SK-N-DZ (cell line): ENCODE data around the gene ARHGAP8.
A peak's percentile ranks its signal among the peaks of the same experiment; 100 is the strongest.

Experiments
- DNase-seq: peaks from one replicate; pipeline ENCODE4 v3.0.0-alpha.2; 2015; ENCODE audit warnings: low spot score

ARHGAP8 gene

DNA sequence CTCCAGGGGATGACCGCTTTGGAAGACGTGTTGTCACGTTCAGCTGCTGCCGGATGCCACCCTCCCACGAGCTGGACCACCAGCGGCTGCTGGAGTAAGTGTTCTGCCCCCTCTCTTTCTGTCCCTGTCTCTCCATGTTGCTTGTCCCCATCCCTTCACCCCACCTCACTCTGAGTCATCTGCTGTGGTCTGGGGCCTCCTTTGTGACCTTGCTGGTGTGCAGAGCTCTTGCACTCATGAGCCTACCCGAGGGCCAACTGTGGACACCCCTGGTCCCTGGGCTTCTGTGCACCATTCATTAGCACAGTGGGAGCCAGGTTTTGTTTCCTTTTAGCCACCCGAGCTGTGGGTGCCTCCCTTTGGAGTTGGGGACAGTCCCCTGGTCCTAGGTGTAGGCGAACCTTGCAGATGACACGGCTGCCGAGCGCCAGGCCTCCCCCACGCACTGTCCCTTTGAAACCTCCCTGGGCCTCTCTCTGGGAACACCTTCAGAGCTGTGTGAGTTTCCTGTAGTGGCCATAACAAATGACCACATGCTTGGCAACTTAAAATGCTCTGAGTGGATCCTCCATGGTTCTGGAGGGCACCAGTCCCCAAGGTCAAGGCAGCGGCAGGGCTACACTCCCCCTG lies 49.8 kb downstream of the ARHGAP8 start:
- DNase-seq: no peak

DNA sequence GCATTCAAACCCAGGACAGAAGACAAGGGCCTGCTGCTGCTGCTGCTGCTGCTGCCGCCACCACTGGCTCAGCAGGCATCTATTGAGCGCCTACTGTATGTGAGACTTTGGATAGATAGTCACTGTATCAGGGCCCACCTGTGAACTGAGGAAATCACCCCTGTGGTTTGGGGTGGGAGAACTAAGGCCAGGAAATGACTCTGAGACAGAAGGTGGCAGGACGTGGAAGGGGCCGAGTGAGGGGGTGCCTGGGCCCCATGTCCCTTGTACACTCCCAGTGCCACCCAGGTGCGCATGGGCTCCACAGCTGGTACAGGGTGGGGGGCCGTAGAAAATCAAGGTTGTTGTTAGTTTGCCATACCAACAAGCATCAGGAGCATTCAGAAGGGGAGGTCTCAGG lies 50.6 kb downstream of the ARHGAP8 start:
- DNase-seq: no peak

GRCh38 chr22:44804327-44804726 lies 52.0 kb downstream of the ARHGAP8 start:
- no peak for DNase-seq

GRCh38 chr22:44805711-44806110 lies 53.3 kb downstream of the ARHGAP8 start:
- DNase-seq: no peak

GRCh38 chr22:44807232-44807631 lies 54.9 kb downstream of the ARHGAP8 start:
- no peak for DNase-seq

- peak; percentile 38 for DNase-seq
These were observed 55.7 kb downstream of the ARHGAP8 start for GRCh38 chr22:44807915-44808690.

DNA sequence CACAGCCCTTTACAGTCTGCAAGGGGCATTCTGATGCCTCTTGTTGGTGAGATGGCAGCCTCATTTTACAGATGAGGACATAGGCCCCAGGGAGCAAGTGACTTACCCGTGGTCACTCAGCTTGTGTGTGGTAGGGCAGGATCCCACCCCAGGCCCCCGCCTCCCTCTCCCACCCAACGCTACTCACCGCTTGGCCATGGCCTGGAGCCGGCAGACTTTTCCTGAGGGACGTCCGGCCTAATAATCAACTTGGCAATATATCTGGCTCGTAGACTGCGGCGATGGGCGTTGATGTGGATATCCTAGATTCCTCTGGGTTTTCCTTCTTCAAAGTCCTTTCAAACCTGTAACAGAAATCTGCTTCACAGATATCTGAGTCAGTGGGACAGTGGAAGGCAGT lies 57.1 kb downstream of the ARHGAP8 start:
- DNase-seq: no peak

DNA sequence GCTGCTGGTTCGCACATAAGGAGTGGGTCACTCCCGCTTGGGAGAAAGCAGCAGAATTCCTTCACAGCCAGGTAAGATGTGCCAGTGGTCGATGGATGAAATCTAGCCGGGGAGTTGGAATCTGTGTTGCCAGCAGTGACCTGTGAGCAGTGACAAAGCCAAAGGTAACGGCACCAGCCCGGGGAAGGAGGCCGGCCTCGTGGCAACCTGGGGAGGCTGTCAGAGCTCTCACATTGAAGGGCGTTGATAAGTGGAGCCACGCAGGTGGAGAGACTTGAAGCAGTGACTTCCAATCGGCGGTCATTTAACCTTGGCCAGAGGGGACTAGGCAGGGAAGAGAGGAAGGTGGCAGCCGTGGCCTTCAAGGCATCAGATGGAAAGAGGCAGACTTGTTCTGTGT lies 58.8 kb downstream of the ARHGAP8 start:
- DNase-seq: no peak

GRCh38 chr22:44813416-44813815 lies 61.0 kb downstream of the ARHGAP8 start:
- no peak for DNase-seq

DNA sequence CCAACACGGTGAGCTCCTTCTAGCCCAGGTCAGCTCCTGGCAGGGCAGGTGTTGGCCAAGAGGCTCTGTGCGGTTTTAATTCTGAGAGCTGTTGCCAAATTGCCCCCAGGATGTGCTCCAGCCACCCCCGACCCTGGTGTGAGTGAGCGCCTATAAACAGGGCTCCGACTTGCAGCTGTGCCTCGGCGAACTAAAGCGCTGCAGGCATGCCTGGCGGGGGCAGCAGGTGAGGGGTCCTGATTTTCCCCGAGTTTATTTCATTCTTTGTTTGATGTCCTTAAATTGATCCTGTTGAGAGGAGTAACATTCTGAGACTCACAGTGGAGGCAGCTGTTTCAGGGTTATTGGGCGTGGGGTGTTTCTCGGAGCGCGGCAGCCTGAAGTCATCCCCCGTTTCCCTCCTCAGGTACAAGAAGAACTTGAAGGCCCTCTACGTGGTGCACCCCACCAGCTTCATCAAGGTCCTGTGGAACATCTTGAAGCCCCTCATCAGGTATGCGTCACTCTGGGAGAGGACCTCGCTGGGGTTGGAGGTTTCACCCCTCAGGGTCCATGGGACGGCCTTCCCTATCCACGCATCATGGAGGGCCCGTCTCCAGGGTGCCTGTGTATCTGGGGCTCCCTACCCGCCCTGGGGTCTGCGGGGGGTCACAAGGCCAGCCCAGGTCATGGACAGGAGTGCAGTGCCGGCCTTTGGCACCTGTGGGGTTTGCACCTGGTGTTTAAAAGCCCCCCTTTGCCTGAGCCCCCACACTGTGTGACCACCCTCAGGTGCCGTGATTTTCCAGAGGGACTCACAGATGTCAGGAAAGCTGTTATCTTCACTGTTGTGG lies 62.1 kb downstream of the ARHGAP8 start:
- DNase-seq: no peak

GRCh38 chr22:44815099-44816070 lies 63.0 kb downstream of the ARHGAP8 start:
- DNase-seq: no peak

DNA sequence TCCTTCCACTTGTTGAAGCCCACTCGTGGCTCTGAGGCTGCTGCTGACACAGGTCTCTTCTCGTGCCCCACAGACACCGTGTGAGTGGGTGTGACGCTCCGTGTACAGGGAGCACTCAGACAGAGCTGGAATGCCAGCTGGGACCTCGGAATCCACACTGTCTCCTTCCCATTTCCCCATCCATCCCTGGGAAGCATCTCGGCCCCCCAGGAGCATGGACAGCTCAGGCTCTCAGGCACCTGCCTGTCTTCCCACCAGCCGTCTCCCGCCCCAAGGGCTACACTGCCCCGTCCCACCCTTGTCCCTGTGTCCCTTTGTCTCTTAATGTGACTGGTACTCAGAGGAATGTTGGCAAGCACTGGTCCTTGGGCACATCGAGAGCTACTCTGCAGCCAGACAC lies 63.8 kb downstream of the ARHGAP8 start:
- no peak for DNase-seq

GRCh38 chr22:44818727-44819126 lies 66.4 kb downstream of the ARHGAP8 start:
- no peak for DNase-seq

DNA sequence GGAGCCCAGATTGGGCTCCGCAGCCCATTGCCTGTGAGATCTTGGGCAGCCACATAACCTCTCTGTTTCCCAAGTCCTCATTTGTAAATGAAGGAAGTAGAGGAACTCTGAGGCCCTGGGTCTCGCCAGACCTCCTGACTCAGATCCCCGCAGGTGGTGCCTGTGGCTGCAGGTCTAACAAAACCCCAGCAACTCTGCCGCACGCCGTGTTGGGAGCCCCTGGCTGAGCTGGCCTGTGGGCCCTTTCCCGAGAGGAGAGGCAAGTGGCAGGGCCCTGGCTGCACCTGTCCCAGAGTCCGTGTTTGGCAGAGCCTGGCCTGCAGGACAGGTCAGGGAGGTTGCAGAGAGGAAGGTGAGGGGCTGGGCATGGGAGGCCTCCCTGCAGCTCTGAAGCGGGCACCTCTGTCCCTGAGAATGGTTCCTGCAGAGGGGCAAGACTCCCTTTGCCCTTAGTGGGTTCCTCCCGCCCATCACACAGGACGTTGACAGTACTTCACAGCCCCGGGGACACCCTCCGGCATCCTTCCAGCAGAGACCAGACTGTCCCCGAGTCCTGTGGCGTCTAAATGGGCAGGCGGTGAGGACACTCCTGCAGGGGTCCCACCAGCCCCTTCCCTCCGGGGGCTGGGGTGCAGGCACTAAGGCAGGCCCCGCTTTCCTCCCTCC lies 67.7 kb downstream of the ARHGAP8 start:
- DNase-seq: no peak

GRCh38 chr22:44821741-44822475 lies 69.5 kb downstream of the ARHGAP8 start:
- DNase-seq: no peak

- no peak for DNase-seq
These were observed 70.2 kb downstream of the ARHGAP8 start for GRCh38 chr22:44822534-44822933.

- no peak for DNase-seq
These were observed 71.0 kb downstream of the ARHGAP8 start for GRCh38 chr22:44823396-44823795.

- DNase-seq: no peak
These were observed 71.4 kb downstream of the ARHGAP8 start for GRCh38 chr22:44823806-44824205.

DNA sequence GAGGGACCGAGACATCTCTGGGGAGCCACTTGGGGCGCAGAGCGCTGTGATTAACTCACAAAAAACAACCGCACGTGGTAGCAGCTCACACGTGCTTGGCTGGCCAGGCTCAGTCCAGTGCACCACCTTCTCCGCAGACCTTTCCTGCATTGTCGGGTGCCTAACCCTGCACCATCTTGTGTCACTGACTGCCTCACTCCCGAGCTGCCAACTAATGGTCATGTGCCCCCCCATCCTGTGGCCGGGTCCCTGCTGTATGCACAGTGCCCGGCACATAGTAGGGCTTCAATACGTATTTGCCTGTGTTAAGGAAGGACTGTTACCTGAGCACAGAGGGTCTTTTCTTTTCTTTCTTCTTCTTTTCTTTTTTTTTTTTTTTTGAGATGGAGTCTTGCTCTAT lies 71.9 kb downstream of the ARHGAP8 start:
- no peak for DNase-seq
